Measurements from ENCODE around the gene KLHL18. TPM values are rescaled to one million over a fixed set of nuclear protein-coding genes. Genes with fewer than 3 reads are reported as not detected.
"Not testable (repeated sequence)": the region's sequence is repeated elsewhere in the genome, so short reads cannot be mapped to it uniquely, and the experiment has no call there.

The KLHL18 gene
- total RNA-seq, 1 experiment from 2014 or later, result 11.8 TPM

DNA sequence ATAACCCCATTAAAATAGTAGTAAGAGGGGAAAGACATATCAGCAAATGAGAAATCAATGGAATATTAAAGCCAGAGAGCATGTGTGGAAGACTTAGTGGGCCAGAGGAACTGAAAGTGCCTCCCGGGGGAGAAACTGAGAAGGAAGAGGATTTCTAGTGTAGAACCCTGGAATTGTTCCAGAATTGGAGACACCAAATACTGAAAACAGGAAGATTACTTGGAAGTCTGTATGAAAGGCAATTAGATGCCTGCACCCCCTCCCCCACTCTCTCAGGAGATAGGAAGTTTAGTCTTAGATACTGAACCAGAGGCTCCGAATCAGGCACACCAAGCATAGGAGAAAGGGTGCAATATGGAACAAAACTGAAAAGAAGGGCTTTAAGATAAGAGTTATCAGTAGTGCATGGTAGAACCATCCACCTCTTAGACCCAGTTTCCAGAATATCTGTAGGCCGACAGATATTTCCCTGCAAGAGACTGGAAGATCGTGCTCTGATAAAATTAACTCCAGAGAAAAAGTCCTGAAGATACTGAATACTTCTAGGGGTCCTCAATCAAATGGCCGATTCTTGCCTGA lies 32.4 kb downstream of the KLHL18 start:
- no peaks in the 10 kb centered on the region for H3K4me1 ChIP-seq
- H3K36me3 ChIP-seq, result 0 out of 2 replicates have a peak, but pooled peaks cover 2% of the 10 kb centered on the region
- no peak overlapping the region for H3K27ac ChIP-seq
- peak in 1 of 2 experiments; percentile 6 for DNase-seq
- H3K4me3 ChIP-seq, result no peak overlapping the region
- H3K27me3 ChIP-seq, result no peaks in the 10 kb centered on the region
- no peaks in the 10 kb centered on the region for H3K9me3 ChIP-seq (replicated peaks)

- not testable (repeated sequence) for H3K4me3 ChIP-seq; H3K9me3 ChIP-seq (replicated peaks); H3K36me3 ChIP-seq; H3K27ac ChIP-seq; DNase-seq; H3K4me1 ChIP-seq; H3K27me3 ChIP-seq
Measured at GRCh38 chr3:47316151-47316550, 33.4 kb downstream of the KLHL18 start.

DNA sequence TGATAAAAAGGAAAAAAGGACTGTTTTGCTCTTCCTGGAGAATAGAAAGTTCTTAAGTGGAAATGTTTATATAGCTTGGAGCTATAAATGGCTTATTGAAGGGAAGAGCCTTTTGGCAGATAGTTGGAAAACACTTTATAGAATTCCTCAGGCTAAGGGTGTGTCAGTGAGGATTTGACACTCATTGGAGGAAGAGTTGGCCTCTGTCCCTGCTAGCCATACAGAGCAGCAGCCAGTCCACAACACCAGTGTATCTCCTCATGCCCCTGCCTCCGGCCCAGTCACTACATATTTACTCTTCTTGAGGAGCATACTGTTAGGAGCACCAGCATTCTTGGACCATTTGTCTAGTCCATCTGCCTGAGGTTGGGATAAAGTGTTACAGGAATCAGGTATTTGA lies 36.2 kb downstream of the KLHL18 start:
- peaks cover 7% of the 10 kb centered on the region; the same call in 1 of the 2 replicates for H3K36me3 ChIP-seq
- no peaks in the 10 kb centered on the region for H3K9me3 ChIP-seq (replicated peaks)
- no peaks in the 10 kb centered on the region for H3K4me1 ChIP-seq
- no peak overlapping the region for H3K27ac ChIP-seq
- no peak for DNase-seq
- no peaks in the 10 kb centered on the region for H3K27me3 ChIP-seq
- no peak overlapping the region for H3K4me3 ChIP-seq

DNA sequence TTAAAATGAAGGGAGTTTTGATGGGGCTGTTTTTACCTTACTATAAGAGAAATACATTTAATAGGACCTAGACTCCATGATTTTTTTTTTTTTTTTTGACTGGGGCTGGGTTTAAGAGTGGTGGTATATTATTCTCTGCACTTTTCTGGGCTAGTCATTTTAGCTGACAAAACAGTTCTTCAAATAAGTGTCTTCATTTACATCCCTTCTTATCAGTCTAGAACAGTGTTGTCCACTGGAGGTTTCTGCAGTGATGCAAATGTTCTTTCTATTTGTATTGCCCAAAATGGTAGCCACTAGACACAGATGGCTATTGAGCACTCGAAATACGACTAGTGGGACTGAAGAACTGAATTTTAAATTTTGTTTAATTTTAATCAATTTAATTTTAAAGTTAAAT lies 37.2 kb downstream of the KLHL18 start:
- Histone ChIP-seq H3K4me1 (no peaks in the 10 kb centered on the region), H3K27ac (no peak overlapping the region), H3K27me3 (no peaks in the 10 kb centered on the region), H3K9me3 (replicated peaks) (no peaks in the 10 kb centered on the region), H3K36me3 (peaks cover 7% of the 10 kb centered on the region; the same call in 1 of the 2 replicates), H3K4me3 (no peak overlapping the region)
- DNase-seq, result no peak

GRCh38 chr3:47323431-47324277 lies 40.9 kb downstream of the KLHL18 start:
- Histone ChIP-seq H3K27me3 (no peaks in the 10 kb centered on the region), H3K9me3 (replicated peaks) (no peaks in the 10 kb centered on the region), H3K36me3 (peaks cover 7% of the 10 kb centered on the region; the same call in 1 of the 2 replicates), H3K4me3 (no peak overlapping the region), H3K27ac (no peak overlapping the region), H3K4me1 (no peaks in the 10 kb centered on the region)
- DNase-seq, result no peak

GRCh38 chr3:47324278-47324865 lies 41.6 kb downstream of the KLHL18 start:
- Histone ChIP-seq H3K4me3 (no peak overlapping the region), H3K4me1 (no peaks in the 10 kb centered on the region), H3K27me3 (no peaks in the 10 kb centered on the region), H3K9me3 (replicated peaks) (no peaks in the 10 kb centered on the region), H3K36me3 (peaks cover 7% of the 10 kb centered on the region; the same call in 1 of the 2 replicates), H3K27ac (no peak overlapping the region)
- DNase-seq, result peak; percentile 64 to 88

- Histone ChIP-seq H3K27me3 (no peaks in the 10 kb centered on the region), H3K4me3 (no peak overlapping the region), H3K9me3 (replicated peaks) (no peaks in the 10 kb centered on the region), H3K36me3 (peaks cover 15% of the 10 kb centered on the region; the same call in 1 of the 2 replicates), H3K4me1 (no peaks in the 10 kb centered on the region), H3K27ac (no peak overlapping the region)
- no peak for DNase-seq
Measured at GRCh38 chr3:47333907-47334306, 51.2 kb downstream of the KLHL18 start.

DNA sequence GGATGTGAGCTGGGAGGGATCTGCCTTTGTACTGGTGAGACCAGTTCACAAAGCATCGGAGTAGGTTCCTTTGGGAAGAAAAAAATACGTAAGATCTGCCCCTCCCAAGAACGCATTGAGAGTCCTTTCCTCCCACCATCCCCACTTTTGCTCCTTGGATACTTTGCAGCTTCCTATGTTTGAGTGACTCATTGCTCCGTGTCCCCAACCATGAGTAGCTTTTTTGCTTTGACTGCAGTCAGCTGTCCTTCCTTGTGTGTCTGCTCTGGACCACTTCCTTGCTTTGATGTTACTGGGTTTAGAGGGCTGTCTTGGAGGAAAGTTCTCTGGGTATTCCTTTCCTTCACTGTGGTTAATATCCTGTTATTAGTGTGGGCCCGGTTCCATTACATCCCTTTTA lies 54.9 kb downstream of the KLHL18 start:
- peaks cover 24% of the 10 kb centered on the region for H3K36me3 ChIP-seq
- DNase-seq, result no peak

DNA sequence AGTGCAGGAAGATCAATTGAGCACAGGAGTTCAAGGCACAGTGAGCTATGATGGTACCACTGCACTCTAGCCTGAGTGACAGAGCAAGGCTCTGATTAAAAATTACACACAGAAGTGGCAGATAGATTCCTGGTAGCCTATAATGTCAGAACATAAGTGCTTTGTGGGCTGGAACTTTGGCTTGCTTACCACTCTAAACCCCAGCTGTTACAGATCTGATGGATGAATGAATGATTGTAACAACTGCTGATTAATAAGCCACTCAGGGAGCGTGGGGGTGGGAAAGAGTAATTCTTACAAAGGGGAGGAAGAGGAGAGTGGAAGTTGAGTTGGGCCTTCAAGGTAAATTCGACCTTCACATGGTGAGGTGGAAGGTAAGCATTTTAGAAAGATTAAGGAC lies 57.2 kb downstream of the KLHL18 start:
- Histone ChIP-seq H3K9me3 (replicated peaks) (no peaks in the 10 kb centered on the region), H3K27ac (peak overlapping the region; percentile 44), H3K4me3 (no peak overlapping the region), H3K4me1 (no peaks in the 10 kb centered on the region), H3K27me3 (no peaks in the 10 kb centered on the region), H3K36me3 (peaks cover 28% of the 10 kb centered on the region)
- peak; percentile 36 to 57 for DNase-seq

More for the DNA sequence above, 54.9 kb downstream of the KLHL18 start:
- H3K27me3 ChIP-seq, result no peaks in the 10 kb centered on the region
- no peaks in the 10 kb centered on the region for H3K4me1 ChIP-seq
- H3K4me3 ChIP-seq, result no peak overlapping the region
- H3K9me3 ChIP-seq (replicated peaks), result no peaks in the 10 kb centered on the region
- no peak overlapping the region for H3K27ac ChIP-seq

DNA sequence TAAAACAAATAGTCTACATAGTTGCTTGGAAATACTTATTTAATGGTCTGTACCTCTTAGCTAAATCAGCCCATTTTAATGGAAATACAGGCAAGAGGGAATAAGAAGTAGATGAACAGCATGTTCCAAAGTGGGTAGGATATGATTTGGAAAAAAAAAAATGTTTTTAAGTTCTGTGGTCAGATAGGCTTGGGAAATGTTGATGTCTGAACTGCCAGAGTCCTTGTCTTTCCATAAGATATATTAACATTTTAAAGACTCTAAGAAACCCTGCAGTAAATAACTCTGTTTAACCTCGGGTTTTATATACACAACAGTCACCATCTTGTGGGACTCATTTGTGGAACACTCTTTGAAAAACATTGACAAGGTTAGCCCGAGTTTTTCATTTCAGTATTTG lies 58.1 kb downstream of the KLHL18 start:
- DNase-seq, result no peak
- Histone ChIP-seq H3K4me1 (no peaks in the 10 kb centered on the region), H3K4me3 (no peak overlapping the region), H3K27ac (no peak overlapping the region), H3K9me3 (replicated peaks) (no peaks in the 10 kb centered on the region), H3K27me3 (no peaks in the 10 kb centered on the region), H3K36me3 (peaks cover 25% of the 10 kb centered on the region)

DNA sequence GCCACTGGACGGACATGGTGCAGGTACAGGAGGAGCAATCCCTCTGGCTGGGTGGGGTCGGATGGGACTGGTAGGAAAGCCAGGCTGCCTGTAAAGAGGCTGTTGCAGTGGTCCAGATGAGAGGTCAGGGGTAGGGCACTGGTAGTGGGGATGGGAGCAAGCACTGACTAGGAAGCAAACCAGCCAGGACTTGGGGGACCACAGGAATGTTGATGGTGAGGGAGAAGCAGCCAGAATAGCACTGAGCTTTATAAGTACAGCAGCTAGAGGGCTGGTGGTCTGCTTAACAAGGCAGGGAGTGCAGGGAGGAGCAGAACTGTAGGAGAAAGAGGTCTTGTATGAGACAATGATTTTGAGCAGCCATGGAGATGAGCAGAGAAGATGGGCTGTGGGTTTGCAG lies 59.4 kb downstream of the KLHL18 start:
- no peaks in the 10 kb centered on the region for H3K27me3 ChIP-seq
- H3K36me3 ChIP-seq, result peaks cover 25% of the 10 kb centered on the region
- no peak overlapping the region for H3K27ac ChIP-seq
- H3K4me3 ChIP-seq, result no peak overlapping the region
- peak in 1 of 2 experiments; percentile 15 for DNase-seq
- H3K9me3 ChIP-seq (replicated peaks), result no peaks in the 10 kb centered on the region
- peaks cover 10% of the 10 kb centered on the region for H3K4me1 ChIP-seq

DNA sequence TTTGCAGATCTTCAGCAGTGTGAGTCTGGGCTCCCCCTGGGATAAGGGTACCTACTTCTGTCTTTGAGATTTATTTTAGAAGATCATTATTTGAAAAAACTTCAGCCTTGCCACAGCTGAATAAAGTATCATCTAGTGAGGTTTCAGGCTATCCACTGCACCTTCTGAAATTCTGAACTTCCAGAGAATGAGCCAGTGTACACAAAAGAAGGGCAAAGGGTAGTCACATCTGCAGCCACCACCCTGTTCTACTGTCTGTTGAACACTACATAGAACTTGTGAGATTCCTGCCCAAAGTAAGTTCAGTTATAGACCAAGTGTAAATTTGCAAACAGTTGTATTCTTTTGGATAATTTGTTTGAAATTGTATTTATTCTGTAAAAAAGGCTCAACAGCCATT lies 60.1 kb downstream of the KLHL18 start:
- Histone ChIP-seq H3K27me3 (no peaks in the 10 kb centered on the region), H3K4me3 (no peak overlapping the region), H3K36me3 (peaks cover 23% of the 10 kb centered on the region), H3K27ac (no peak overlapping the region), H3K4me1 (peaks cover 16% of the 10 kb centered on the region), H3K9me3 (replicated peaks) (no peaks in the 10 kb centered on the region)
- DNase-seq, result no peak

GRCh38 chr3:47343471-47343971 lies 60.8 kb downstream of the KLHL18 start:
- peaks cover 20% of the 10 kb centered on the region for H3K36me3 ChIP-seq
- no peak for DNase-seq

GRCh38 chr3:47344971-47345370 lies 62.2 kb downstream of the KLHL18 start:
- DNase-seq, result no peak
- Histone ChIP-seq H3K9me3 (replicated peaks) (no peaks in the 10 kb centered on the region), H3K4me1 (peaks cover 16% of the 10 kb centered on the region), H3K27me3 (no peaks in the 10 kb centered on the region), H3K27ac (no peak overlapping the region), H3K4me3 (no peak overlapping the region), H3K36me3 (peaks cover 11% of the 10 kb centered on the region)

More at GRCh38 chr3:47343471-47343971, 60.8 kb downstream of the KLHL18 start:
- H3K27me3 ChIP-seq, result no peaks in the 10 kb centered on the region
- H3K9me3 ChIP-seq (replicated peaks), result no peaks in the 10 kb centered on the region
- H3K4me1 ChIP-seq, result peaks cover 16% of the 10 kb centered on the region
- H3K4me3 ChIP-seq, result no peak overlapping the region
- H3K27ac ChIP-seq, result no peak overlapping the region

DNA sequence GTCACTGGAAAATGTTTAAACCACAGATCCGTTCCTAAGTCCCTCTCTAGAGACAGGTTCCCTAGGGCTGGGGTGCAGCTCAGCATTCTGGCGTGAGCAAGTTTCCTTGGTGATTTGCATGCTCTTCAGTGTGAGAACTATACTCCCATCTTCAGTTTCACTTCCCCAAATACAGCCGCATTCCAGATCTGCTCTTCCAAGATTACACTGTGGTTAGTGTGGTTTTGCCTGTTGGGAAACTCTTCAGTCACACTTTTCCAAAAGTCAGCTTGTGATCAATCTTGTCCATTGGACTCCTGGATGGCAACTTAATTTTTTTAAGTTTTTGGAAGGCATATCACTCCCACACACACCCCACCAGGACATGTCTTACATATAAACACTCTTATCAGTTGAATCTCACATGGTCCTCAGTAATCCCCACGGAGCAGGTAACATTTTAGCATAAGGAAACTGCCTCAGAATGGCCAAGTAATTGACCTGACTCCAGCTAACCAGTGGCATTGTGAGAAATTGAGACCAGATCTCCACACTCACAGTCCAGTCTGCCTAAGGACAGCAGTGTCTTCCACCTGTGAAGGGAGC lies 64.6 kb downstream of the KLHL18 start:
- Histone ChIP-seq H3K4me3 (no peak overlapping the region), H3K36me3 (peaks cover 8% of the 10 kb centered on the region), H3K27me3 (no peaks in the 10 kb centered on the region), H3K4me1 (peaks cover 16% of the 10 kb centered on the region), H3K9me3 (replicated peaks) (no peaks in the 10 kb centered on the region), H3K27ac (no peak overlapping the region)
- DNase-seq, result peak; percentile 32 to 54

All from SJCRH30 (cell line).